PC-9 (cell line): ENCODE measurements around the gene BIRC2. TPM values are rescaled to one million over a fixed set of nuclear protein-coding genes. Genes with fewer than 3 reads are reported as not detected.
"Not testable (repeated sequence)": the region's sequence is repeated elsewhere in the genome, so short reads cannot be mapped to it uniquely, and the experiment has no call there.

ENCODE experiments used
- BruUV-seq: library from RNA; stranded (reverse); fragments of 400-500 nt; replicated peaks from 2 replicates; lab custom pipeline; 2021; lab: Mats Ljungman, UMichigan
- CTCF ChIA-PET: fragments of 300-600 bp; sonication (Branson Sonifier 250); formaldehyde crosslinking; loops from one replicate; lab custom pipeline; 2022; ENCODE audit warnings: antibody characterized with exemption; lab: Charles Lee
- POLR2A ChIA-PET: fragments of 300-600 bp; sonication (Branson Sonifier 250); formaldehyde crosslinking; loops from one replicate; lab custom pipeline; 2022; ENCODE audit warnings: antibody characterized with exemption; ENCODE audit not compliant: unreplicated experiment; lab: Charles Lee
- DNase-seq, 2 experiments: peaks; one replicate each; pipeline versions ENCODE4 v3.0.0 to v3.0.0-alpha.2; 2015 to 2022; ENCODE audit warnings: mixed read lengths in 1 of 2
- H2AFZ ChIP-seq: fragments of 200-600 bp; sonication (generic); 2 replicates; pipeline ENCODE4 v1.8.1; 2017; ENCODE audit warnings: antibody characterized with exemption
- H3F3A ChIP-seq: fragments of 200-600 bp; sonication (generic); 2 replicates; pipeline ENCODE4 v1.8.1; 2017; ENCODE audit warnings: antibody characterized with exemption, mild to moderate bottlenecking, low read depth; ENCODE audit not compliant: insufficient read depth
- H3K27ac ChIP-seq: fragments of 200-600 bp; sonication (generic); 2 replicates; pipeline ENCODE4 v1.6.1; 2016; ENCODE audit warnings: mixed run types
- H3K27me3 ChIP-seq: fragments of 200-600 bp; sonication (generic); 2 replicates; pipeline ENCODE4 v1.6.1; 2016; ENCODE audit warnings: low read depth, mixed run types; ENCODE audit not compliant: insufficient read depth
- H3K36me3 ChIP-seq: fragments of 200-600 bp; sonication (generic); 2 replicates; pipeline ENCODE4 v1.6.1; 2016; ENCODE audit warnings: low read depth, mixed run types
- H3K4me1 ChIP-seq: fragments of 200-600 bp; sonication (generic); replicated peaks from 2 replicates; pipeline ENCODE4 v1.6.1; 2016; ENCODE audit warnings: mixed run types; ENCODE audit not compliant: insufficient read depth
- H3K4me2 ChIP-seq: fragments of 200-600 bp; sonication (generic); 2 replicates; pipeline ENCODE4 v1.6.1; 2017; ENCODE audit warnings: mixed run types
- H3K4me3 ChIP-seq: fragments of 200-600 bp; sonication (generic); 2 replicates; pipeline ENCODE4 v1.6.1; 2016; ENCODE audit warnings: mixed run types
- H3K79me2 ChIP-seq: fragments of 200-600 bp; sonication (generic); 2 replicates; pipeline ENCODE4 v1.6.1; 2017; ENCODE audit warnings: low read depth, mixed run types
- H3K9me2 ChIP-seq: fragments of 200-600 bp; sonication (generic); 2 replicates; pipeline ENCODE4 v1.8.1; 2017; ENCODE audit warnings: mild to moderate bottlenecking; ENCODE audit not compliant: insufficient read depth
- H3K9me3 ChIP-seq: fragments of 200-600 bp; sonication (generic); 2 replicates; pipeline ENCODE4 v1.8.1; 2016; ENCODE audit warnings: low read depth; ENCODE audit not compliant: insufficient read depth
- H4K20me1 ChIP-seq: fragments of 200-600 bp; sonication (generic); 2 replicates; pipeline ENCODE4 v1.8.1; 2017; ENCODE audit not compliant: insufficient read depth
- CTCF ChIP-seq: fragments of 200-600 bp; sonication (generic); conservative IDR thresholded peaks from 2 replicates; pipeline ENCODE4 v1.6.1; 2017; ENCODE audit warnings: mixed run types, antibody characterized with exemption, mild to moderate bottlenecking, moderate library complexity
- EZH2 ChIP-seq: fragments of 200-600 bp; sonication (generic); IDR thresholded peaks from 2 replicates; pipeline ENCODE4 v1.8.0; 2017; ENCODE audit warnings: antibody characterized with exemption, low read depth
- intact Hi-C: fragments of 100-400 bp; cut with micrococcal nuclease; formaldehyde crosslinking; loops from one replicate; pipeline ENCODE4 v1.10.0; 2022; ENCODE audit not compliant: unreplicated experiment
- total RNA-seq: library from RNA; stranded (reverse); gene quantifications from 2 replicates; pipeline ENCODE4 v1.2.3, GENCODE V29; 2021

BIRC2 gene
- total RNA-seq, 1 experiment from 2014 or later = 33.7 TPM

- Histone ChIP-seq H3K4me1 (no peaks in the 10 kb centered on the region), H3K36me3 (peaks cover 44% of the 10 kb centered on the region), H3K27ac (no peak overlapping the region), H4K20me1 (no peaks in the 10 kb centered on the region), H2AFZ (no peak overlapping the region), H3K27me3 (no peaks in the 10 kb centered on the region), H3K9me3 (no peaks in the 10 kb centered on the region; the same call in 1 of the 2 replicates), H3K9me2 (no peaks in the 10 kb centered on the region), H3K4me2 (no peak overlapping the region), H3K4me3 (no peak overlapping the region), H3K79me2 (no peaks in the 10 kb centered on the region), H3F3A (peaks cover 22% of the 10 kb centered on the region)
- intact Hi-C loops = loop anchor here (2.0 kb wide), 2 partner anchors 127 to 245 kb away; no protein-coding TSS in a partner anchor
- BruUV-seq = no TSS peak
- POLR2A ChIA-PET = no interaction called here
- DNase-seq = peak in 1 of 2 experiments; percentile 63
- TF ChIP-seq CTCF = peak; percentile 67
- TF ChIP-seq EZH2 = no peak
- CTCF ChIA-PET = interaction anchor here (0.6 kb wide), 4 partner anchors 16 to 299 kb away, joined by 3 to 8 read pairs (median 6); no protein-coding TSS in a partner anchor
Measured at GRCh38 chr11:102367364-102367763, 20.4 kb downstream of the BIRC2 start.

- CTCF ChIA-PET = no interaction called here
- TF ChIP-seq EZH2 (no peak), CTCF (no peak)
Measured at GRCh38 chr11:102368472-102368871, 21.5 kb downstream of the BIRC2 start.

DNA sequence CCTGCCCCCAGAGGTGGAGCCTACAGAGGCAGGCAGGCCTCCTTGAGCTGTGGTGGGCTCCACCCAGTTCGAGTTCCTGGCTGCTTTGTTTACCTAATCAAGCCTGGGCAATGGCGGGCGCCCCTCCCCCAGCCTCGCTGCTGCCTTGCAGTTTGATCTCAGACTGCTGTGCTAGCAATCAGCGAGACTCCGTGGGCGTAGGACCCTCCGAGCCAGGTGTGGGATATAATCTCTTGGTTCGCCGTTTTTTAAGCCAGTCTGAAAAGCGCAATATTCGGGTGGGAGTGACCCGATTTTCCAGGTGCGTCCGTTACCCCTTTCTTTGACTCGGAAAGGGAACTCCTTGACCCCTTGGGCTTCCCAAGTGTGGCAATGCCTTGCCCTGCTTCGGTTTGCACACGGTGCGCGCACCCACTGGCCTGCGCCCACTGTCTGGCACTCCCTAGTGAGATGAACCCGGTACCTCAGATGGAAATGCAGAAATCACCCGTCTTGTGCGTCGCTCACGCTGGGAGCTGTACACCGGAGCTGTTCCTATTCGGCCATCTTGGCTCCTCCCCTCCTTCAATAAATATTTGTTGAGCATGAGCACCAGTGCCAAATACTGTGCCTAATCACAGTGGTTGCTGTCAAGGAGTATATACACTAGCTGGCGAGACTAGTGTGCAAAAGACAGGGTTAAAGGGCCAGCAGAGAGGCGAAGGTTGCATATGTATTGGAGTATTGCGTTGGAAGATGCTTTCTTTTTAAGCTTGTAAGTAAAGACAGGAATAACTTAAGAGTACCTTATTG lies 27.8 kb downstream of the BIRC2 start:
- H3K4me2 ChIP-seq, H2AFZ ChIP-seq, H3K9me2 ChIP-seq, H3K4me3 ChIP-seq, CTCF ChIA-PET, intact Hi-C loops, DNase-seq, H3K79me2 ChIP-seq, POLR2A ChIA-PET, H3K27ac ChIP-seq, H3K4me1 ChIP-seq, H3K27me3 ChIP-seq, H3F3A ChIP-seq, H3K9me3 ChIP-seq, H4K20me1 ChIP-seq, BruUV-seq: not testable (repeated sequence)
- peaks cover 15% of the 10 kb centered on the region; the same call in 1 of the 2 replicates for H3K36me3 ChIP-seq

More at GRCh38 chr11:102368472-102368871, 21.5 kb downstream of the BIRC2 start:
- POLR2A ChIA-PET = no interaction called here
- Histone ChIP-seq H2AFZ (no peak overlapping the region), H3K27ac (no peak overlapping the region), H3K4me3 (no peak overlapping the region), H3K9me3 (no peaks in the 10 kb centered on the region; the same call in 1 of the 2 replicates), H3K9me2 (no peaks in the 10 kb centered on the region), H3K4me2 (no peak overlapping the region), H4K20me1 (no peaks in the 10 kb centered on the region), H3K79me2 (no peaks in the 10 kb centered on the region), H3F3A (peaks cover 19% of the 10 kb centered on the region), H3K27me3 (no peaks in the 10 kb centered on the region), H3K4me1 (no peaks in the 10 kb centered on the region), H3K36me3 (peaks cover 33% of the 10 kb centered on the region)
- intact Hi-C loops = no loop called here
- DNase-seq = no peak
- no TSS peak for BruUV-seq
